ENCODE results near the gene HOXB5. TPM values are rescaled to one million over a fixed set of nuclear protein-coding genes. Genes with fewer than 3 reads are reported as not detected.

Gene HOXB5
- total RNA-seq, 1 donor from 2014 or later = 3.9 TPM

GRCh38 chr17:48541577-48542113 is 51.9 kb downstream of the HOXB5 start:
- Histone ChIP-seq H3K27ac (peak overlapping the region; percentile 86), H3K27me3 (ENCODE audit: low read depth) (peaks cover 73% of the 10 kb centered on the region), H3K9me3 (no peaks in the 10 kb centered on the region), H3K4me1 (peaks cover 15% of the 10 kb centered on the region), H3K4me3 (peak overlapping the region; percentile 58), H3K36me3 (no peaks in the 10 kb centered on the region)
- ATAC-seq = peak; percentile 59 to 61
- TF ChIP-seq CTCF (IDR thresholded peaks at IDR 0.05) = no peak
- DNase-seq = no peak
- intact Hi-C loops (cut with DNase I) = no loop called here

Small RNAs within 50 kb of the gene (microRNA-seq; reads per million reads assigned to microRNA genes)
- not detected for gene MIR196A1 (ENCODE audit: borderline number of aligned reads)

Other genes starting within 250 kb of the HOXB5 start
- gene SKAP1, start 163.6 kb downstream of the HOXB5 start, total RNA-seq = 6.4 TPM
- gene HOXB1, start 62.8 kb downstream of the HOXB5 start, total RNA-seq = not detected
- 5.6 TPM for gene HOXB2, start 48.7 kb downstream of the HOXB5 start, total RNA-seq
- gene HOXB4, start 15.4 kb downstream of the HOXB5 start, total RNA-seq = 5.8 TPM
- gene HOXB3, start 3.5 kb downstream of the HOXB5 start, total RNA-seq = 11.3 TPM
- gene HOXB6, start 11.2 kb upstream of the HOXB5 start, total RNA-seq = 4.4 TPM
- 2.4 TPM for gene HOXB7, start 17.2 kb upstream of the HOXB5 start, total RNA-seq
- gene HOXB8, start 21.5 kb upstream of the HOXB5 start, total RNA-seq = 0.21 TPM
- gene HOXB9, start 32.6 kb upstream of the HOXB5 start, total RNA-seq = not detected
- not detected for gene PRAC1, start 128.7 kb upstream of the HOXB5 start, total RNA-seq
- gene PRAC2, start 129.4 kb upstream of the HOXB5 start, total RNA-seq = not detected
- gene HOXB13, start 135.0 kb upstream of the HOXB5 start, total RNA-seq = not detected
- gene TTLL6, start 223.4 kb upstream of the HOXB5 start, total RNA-seq = 2.7 TPM
- 174 TPM for gene CALCOCO2, start 237.3 kb upstream of the HOXB5 start, total RNA-seq